Fibroblast of the conjunctiva (primary cell): ENCODE measurements around the gene POLR2J2.
A peak's percentile ranks its signal among the peaks of the same experiment; 100 is the strongest.
"Not testable (repeated sequence)": the region's sequence is repeated elsewhere in the genome, so short reads cannot be mapped to it uniquely, and the experiment has no call there.

ENCODE experiments used
- DNase-seq: peaks from one replicate; pipeline ENCODE4 v3.0.0-alpha.2; 2010; ENCODE audit warnings: low read depth

Gene POLR2J2

DNA sequence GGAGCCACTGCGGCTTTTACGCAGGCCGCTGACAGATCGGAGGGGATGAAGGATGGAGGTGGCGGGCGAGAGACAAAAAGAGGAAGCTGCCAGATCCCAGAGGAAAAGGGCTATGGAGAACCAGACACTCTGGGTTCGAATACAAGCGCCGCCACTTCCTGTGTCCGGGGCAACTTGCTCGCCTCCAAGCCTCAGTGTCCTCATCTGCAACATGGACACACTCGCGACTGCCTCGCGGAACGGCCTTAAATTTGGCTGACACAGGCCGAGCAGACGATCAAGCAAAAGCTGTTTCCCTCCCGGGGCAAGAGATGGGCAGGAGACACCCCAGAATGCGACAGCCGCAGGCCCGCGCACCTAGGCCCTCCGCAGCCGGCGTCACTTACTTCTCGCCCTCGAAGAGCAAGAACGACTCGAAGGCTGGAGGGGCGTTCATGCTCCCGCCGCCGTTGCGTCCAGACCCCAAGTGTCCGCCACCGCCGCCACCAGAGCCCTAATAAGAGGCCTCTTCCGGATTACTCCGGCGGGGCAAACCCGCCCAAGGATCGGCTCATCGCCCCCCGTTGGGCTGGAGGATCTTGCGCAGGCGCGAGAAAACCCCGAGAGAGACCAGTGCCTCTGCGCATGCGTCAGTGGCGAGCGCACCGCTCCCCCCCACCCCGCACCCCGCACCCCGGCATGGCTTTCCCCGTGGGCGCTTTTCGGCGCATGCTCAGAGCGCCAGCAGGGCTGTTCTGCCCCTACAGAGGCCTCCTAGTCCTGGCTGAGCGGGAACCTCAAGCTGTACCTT lies at the start of gene POLR2J2:
Gene POLR2J2, minus strand, starts transcription at position 498 of the 790 bp plus-strand sequence. Its CDS starts 62 bp downstream, at position 436.
- peak; percentile 44 for DNase-seq

DNA sequence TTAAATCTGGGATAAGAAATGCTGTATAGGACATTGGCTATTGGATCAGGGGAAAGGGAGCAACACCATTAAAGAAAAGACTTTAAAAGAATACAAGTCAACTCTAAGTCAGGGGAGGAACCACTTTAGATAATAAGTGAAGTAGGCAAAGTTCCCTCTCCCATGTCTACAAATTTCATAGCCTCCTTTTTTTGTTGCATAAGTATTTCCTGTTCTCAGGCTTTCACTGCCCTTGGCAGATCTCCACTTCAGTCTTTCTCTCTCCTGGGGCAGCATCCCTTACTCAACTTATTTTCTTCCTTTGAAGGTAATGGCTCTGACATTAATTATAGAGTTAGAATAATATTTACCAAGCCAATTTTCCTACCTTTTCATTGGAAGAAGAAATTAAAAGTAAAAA lies 47.0 kb upstream of the POLR2J2 start:
- DNase-seq = not testable (repeated sequence)

DNA sequence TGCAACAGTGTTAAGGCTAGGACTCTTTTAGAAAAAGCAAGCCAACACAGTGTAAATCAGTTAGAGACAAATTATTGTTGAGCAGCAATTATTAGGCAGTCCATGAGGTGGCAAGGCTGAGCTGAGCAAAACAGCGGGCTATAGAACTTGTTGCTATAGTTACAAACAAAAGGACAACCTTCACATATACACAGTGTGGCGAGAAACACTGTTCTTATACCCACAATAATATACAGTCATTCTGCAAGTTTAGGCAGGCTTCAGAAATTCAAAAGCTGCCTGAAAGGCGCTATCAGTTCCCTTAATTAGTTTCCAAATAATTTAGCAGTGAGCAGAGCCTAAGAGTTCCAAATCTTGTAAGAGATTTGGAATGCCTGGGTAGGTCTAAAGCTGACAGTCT lies 44.3 kb upstream of the POLR2J2 start:
- DNase-seq = not testable (repeated sequence)

DNA sequence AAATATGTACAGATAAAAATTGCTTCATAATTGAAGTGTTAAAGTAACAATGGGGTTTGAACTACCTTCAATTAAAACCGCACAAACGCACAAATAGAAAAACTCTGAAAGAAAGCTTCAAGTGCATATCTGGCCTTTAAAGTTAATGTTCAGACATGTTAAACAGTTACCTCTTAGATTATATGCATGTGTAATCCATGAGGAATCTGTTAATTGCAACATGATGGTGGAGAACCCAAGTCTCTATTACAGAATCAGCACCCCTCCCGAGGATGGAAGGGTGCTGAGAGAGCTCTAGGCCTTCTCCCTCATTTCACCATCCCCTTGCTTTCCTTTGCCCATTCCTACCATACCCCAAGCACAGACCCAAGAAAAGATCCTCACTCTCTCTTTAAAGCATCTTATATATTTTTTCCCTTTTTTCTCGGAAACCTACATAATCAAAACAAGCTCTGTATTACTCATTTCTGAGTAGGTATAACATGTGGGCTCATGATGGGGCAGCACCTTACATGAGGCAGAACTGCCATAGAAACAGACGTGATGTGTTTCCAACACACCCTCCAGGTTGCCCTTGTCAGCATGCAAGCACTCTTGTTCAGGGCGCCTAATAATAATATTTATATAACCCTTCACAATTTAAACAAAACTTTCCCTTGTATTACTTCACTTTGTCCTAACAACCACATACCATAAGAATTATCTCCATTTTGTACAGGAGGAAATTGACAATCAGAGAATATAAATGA lies 43.5 kb upstream of the POLR2J2 start:
- not testable (repeated sequence) for DNase-seq

DNA sequence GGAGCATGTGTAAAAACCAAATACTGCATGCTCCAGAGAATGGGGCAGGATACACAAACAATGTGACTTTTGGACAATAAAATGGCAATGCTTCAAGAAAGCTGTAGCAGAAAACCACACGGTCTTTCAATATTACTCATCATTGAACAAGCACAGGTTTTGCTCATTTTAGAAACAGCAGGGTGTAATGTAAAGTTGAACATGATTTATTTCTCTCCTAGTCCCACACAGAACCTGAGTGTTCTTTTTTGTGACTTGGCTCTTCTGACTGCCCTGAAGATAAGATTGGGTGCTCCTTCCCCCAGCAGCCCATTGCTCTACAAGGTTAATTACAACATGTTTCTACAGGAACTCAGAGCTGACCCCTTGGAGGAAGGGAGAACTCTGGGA lies 42.2 kb upstream of the POLR2J2 start:
- DNase-seq = not testable (repeated sequence)

DNA sequence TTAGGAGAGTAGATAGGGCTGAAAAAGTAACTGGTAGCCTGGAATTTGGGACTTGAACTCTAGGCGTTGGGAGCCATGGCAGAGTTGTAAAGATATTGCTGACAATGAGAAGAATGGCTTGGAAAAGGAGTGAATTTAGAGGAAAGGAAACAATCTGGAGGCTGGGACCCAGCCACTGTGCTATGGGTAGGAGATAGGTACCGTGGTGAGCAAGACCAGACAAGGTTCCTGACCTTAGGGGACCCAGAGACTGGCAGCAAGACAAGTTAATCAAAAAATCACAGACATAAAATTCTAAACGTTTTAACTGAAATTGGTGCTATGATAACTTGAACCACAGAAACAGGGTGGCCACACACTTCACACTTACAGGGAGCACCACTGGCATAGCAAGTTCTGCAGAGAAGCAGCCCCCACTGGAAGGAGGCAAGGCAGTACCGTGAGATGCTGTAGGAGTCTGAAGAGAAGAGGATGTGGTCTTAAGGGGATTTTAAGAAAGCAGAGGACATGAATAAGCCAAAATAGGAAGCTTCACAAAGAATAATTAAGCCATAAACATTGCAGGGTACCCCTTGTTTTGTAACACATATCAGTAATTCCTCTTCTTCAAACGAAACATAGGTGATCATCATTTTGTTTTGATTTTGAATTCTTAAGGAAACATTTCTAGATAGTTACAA lies 41.7 kb upstream of the POLR2J2 start:
- not testable (repeated sequence) for DNase-seq

DNA sequence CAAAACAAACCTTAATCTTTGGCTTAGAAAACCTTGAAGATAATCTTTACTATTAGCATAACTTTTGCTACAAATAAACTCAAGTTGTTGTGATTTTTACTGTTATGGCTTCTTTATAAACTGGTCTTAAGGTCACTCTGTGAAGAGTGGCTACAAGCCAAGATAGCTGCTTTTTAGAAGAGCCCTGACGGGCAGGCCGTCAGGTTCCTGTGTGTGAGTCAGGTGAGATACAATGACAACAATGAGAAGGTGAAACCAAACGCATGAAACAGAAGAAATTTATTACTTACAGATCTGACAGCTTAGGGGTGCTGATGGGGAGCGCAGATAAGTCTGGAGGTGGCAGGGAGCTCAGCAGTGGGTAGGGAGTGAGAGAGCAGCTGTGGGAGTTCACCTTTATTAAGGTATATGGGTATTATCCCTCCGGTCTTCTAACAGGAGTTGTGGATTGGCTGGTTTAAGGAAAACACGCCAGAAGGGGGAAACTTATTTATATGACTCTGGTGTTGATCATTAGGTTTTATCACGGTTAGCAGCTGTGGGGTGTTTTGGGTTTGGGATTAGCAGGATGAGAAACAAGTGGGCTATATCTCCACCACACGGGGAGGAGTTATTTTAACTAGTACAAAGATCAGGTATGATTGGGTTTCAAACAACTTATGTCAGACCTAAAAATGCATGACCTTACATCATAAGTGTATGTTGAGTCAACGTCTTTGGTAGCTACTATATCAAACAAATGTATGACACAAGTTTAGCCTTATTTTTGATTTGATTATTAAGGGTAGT lies 27.7 kb upstream of the POLR2J2 start:
- DNase-seq = not testable (repeated sequence)

DNA sequence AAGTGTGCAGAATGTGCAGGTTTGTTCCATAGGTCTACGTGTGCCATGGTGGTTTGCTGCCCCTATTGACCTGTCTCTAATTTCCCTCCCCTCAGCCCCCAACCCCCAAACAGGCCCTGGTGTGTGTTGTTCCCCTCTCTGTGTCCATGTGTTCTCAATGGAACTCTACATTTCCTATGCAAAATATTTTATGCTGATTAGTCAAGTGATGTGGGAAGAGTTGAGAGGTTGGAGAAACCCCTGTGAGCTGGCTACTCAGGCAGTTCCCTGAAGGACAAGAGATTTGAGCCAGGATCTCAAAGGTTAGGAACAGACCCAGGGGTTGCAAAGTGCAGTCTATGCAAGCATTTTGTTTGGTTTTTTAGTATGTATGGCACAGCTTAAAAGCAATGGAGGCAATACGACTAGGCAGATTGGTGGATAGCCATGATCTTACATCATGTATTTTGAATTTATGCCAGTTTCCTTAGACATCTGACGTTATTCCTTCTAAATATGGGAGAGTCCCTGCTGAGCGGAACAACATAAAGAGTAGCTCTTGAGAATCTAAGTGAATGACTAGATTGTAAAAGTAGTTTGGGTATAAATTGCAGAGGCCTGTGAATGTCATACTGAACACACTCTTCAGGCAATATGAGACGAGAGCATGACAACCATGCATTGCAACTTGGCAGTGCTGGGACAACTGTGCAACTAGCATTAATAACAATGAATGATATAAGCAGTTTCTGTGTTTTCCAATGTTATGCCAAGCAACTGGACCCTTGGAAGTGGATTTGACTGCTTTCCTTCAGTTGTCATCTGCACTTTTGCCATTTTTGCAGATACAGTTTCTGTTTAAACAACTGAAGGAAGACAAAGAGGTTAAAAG lies 26.4 kb upstream of the POLR2J2 start:
- DNase-seq = not testable (repeated sequence)

DNA sequence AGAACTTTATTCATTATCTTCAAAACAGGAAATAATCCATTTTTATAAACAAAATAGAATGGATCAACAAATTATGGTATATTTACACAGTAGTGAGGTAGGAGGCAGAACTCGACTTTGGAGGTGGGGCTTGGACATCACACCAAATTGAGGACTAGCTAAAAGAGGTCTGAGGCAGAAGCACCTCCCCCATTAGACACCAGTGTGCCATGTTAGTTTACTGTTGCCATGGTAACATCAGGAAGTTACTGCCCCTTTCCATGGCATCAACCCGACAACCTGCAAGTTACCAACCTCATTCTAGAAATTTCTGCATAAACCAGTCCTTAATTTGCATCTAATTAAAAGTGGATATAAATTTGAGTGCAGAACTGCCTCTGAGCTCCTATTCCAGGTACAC lies 24.5 kb upstream of the POLR2J2 start:
- DNase-seq = not testable (repeated sequence)

DNA sequence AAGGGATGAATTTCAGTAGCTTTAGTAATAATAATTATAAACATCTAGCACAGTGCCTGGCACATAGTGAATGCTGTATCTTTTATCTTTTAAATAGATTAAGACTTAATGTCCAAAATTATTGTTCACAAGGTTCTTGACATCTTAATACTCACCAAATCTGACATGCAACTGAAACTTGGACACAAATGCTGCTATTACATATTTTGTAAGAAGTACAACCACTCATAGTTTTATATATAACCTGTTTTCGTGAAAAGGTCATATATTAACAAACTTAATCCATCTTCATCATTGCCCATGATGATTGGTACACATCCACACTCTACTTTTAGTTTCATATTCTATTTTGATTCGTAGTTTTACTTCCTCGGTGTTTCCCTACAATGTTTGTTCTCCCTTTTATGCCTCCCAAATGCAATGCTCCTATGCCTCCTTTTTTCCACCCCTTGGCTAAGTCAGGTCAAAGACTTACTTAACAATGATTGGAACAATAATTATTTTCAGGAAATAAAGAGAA lies 23.6 kb upstream of the POLR2J2 start:
- DNase-seq = not testable (repeated sequence)

DNA sequence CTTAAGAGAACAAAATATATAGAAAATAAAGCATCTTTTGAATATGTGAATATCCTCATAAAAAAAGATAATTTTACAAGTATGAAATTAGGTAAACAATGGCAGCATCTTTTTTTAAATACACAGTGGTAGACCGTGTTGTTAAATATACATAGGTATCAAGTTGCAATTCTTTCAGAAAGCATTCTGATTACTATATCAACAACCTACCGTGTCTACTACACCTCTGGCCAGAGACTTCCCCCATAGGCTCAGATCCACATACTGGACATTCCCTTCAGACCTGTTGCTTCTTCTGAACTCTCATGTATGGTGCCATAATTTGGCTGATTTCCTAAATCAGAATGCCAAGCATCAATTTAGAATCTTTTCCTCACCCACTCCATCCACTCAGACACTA lies 22.5 kb upstream of the POLR2J2 start:
- not testable (repeated sequence) for DNase-seq

DNA sequence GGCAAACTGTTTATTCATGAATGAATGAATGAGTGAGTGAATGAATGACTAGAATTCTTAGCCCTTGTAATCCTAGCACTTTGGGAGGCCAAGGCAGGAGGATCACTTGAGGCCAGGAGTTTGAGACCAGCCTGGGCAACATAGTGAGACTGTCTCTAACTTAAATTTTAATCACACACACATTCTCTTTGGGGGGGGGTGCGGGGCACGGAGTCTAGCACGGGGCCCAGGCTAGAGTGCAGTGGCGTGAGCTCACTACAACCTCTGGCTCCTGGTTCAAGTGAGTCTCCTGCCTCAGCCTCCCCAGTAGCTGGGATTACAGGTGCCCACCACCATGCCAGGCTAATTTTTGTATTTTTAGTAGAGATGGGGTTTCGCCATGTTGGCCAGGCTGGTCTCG lies 19.1 kb upstream of the POLR2J2 start:
- not testable (repeated sequence) for DNase-seq

DNA sequence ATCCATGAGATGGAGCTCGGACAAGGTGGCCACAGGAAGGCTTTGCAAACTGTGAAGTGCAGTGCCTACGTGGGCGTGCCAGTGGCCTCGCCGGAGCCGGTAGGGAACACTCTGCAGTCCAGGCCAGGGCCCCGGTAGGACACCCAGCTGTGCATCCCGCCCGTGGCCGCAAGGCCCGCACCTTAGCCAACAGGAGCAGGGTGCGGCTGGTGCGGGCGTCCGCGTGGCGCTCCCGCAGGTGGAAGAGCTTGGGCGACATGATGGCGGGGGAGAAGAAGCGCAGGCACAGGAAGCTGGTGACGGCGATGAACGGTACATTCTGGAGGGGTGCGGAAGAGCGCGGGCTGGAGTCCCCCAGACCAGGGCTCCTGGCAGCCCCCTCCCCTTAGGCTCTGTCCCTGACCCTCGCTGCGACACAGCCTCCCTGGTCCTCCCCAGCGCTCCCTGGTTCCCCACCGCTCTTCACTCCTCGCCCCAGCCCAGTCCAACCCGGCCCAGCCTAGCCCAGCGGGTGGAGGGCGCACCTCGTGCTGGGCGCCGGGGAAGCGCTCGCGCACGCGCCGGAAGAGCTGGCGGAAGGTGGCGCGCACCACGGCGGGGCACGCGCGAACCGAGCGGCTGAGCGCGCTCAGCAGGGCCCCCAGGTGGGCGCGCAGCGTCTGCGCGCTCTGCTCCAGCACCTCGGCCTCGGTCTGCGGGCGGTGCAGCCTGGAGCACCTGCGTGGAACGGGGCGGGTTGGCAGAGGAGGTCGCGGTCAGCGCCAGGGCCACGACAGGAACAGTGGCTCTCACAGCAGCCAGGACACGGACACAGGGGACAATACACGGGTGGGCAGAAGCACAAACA lies 18.2 kb upstream of the POLR2J2 start:
- not testable (repeated sequence) for DNase-seq

DNA sequence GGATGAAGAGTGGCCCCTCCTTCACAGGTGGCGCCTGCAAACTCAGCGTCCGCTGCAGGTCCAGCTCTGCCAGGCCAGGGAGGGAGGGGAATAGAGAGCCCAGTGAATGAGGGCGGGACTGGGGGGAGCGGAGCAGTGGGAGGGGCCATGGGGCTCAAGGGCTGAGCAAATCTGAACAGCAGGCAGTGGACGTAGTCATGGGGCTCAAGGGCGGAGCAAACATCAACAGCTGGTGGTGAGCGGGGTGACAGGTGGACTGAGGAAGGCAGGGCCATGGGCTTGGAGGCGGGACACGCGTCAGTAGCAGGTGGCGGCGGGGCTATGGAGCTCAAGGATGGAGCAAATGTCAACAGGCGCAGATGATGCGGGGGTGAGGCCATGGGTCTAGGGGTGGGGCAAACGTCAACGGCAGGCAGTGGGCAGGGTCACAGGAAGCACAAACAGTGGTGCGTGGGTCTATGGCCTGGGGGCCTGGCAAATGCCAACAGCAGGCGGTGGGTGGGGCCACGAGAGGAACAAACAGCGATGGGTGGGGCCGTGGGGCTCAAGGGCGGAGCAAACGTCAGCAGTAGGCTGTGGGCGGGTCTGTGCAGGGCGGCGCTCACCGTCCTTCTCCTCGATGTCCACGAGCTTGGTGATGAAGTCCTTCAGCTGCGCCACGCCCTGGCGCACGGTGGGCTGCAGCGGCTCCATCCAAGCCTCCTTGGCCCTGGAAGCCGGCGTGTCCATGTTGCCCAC lies 17.0 kb upstream of the POLR2J2 start:
- DNase-seq = not testable (repeated sequence)

DNA sequence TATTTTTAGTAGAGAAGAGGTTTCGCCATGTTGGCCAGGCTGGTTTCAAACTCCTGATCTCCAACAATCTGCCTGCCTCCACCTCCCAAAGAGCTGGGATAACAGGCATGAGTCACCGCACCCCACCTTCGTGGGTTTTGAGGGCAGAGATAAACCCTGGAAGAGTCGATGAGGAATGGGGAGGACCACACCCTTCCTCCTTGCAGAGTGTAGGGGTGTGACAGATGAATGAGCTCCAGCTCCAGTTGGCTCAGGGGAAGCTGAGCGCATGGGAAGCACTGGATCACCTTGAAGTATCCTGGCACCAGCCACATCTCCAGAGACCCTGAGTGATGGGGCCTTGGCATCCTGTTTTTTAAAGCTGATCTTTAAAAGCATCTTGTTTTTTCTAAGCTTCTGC lies 11.1 kb upstream of the POLR2J2 start:
- not testable (repeated sequence) for DNase-seq

DNA sequence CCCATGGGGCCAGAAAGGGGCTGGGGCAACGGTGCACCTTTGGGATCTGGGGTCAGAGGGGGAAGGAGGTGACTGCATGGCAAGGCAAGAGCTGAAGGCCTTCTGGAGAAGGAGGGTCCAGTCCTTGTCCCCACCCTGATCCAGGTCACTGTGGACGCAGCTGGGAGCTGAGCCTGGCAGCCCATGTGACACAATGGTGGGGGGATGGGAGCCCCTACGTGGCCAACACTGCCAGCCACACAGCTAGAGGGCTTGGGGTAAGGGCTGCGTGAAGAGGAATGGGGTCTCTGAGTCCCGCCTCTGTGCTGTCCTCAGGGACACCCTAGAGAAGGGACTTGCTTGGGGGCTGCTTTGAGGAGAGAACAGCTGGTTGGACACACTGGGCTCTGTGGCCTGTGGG lies 9.3 kb upstream of the POLR2J2 start:
- not testable (repeated sequence) for DNase-seq

DNA sequence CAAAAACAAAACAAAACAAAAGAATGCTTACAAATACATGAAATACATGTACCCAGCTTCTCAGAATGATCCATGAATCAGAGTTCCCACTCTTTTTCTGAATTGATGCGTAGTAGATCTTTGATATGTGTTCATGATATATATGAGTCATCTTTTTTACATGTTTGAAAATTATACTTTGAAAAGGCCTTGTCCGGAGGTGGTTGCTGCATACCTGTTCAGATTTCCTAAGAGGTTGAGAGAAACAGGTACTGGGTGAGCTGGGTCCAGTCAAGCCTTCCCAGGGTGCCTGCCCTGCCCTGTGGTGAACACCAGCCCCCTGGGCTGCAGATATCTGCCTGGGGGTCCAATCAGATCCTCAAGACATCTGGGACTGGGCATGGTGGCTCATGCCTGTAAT lies 4.1 kb upstream of the POLR2J2 start:
- not testable (repeated sequence) for DNase-seq

DNA sequence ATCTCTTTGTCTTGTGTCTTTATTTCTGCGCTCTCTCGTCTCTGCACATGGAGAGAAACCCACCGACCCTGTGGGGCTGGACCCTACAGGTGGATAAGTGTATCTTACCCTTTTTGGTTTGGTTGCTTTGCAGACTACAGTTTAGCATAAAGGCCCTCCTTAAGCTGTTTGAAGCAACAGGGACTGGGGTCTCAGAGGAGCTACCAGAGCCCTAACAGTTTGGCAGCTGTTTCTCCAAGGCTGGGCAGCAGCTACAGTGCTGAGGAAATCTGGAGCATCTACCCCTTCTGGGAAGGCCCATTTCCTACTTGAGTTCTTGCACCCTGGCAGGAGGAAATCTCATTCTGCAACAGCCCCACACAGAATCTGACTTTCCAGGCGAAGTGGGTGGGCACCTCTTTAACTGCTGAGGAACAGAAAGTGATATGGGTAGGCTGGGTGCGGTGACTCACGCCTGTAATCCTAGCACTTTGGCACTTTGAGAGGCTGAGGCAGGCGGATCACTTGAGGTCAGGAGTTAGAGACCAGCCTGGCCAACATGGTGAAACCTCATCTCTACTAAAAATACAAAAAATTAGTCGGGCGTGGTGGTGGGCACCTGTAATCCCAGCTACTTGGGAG lies 2.1 kb upstream of the POLR2J2 start:
- not testable (repeated sequence) for DNase-seq
